HepG2 (cell line): ENCODE data around the gene RASSF7. TPM values are rescaled to one million over a fixed set of nuclear protein-coding genes. Genes with fewer than 3 reads are reported as not detected.

Source experiments
- ATAC-seq: fragments of 200-7000 bp; cut with Tn5 transposase; 3 replicates; pipeline ENCODE4 v1.9.1; 2020; ENCODE audit warnings: mild to moderate bottlenecking, moderate library complexity
- BruUV-seq: library from RNA; stranded (reverse); fragments of 400-500 nt; replicated peaks from 2 replicates; lab custom pipeline; 2021; lab: Mats Ljungman, UMichigan
- CTCF ChIA-PET: fragments of 300-600 bp; formaldehyde crosslinking; extraction: SDS; loops from one replicate; lab custom pipeline; 2021; ENCODE audit warnings: low total read pairs, inconsistent platforms, low intra/inter-chr PET ratio; lab: Yijun Ruan, JAX
- POLR2A ChIA-PET: fragments of 350-600 bp; sonication (Branson Sonifier 250); formaldehyde crosslinking; loops from one replicate; lab custom pipeline; 2020; ENCODE audit warnings: antibody characterized with exemption, inconsistent platforms; lab: Yijun Ruan, JAX
- DNase-seq: peaks from one replicate; pipeline ENCODE4 v3.0.0-alpha.2; 2015; ENCODE audit warnings: low spot score
- FAIRE-seq: peaks from 3 replicates; lab custom pipeline; 2011; peaks lifted over from hg19 to GRCh38; lab: Jason Lieb, UNC
- H2AFZ ChIP-seq: one replicate; pipeline ENCODE4 v1.6.1; 2011; ENCODE audit warnings: low read length, inconsistent platforms
- H3K27ac ChIP-seq: fragments of 300-600 bp; 3 replicates; pipeline ENCODE4 v1.8.0; 2011; ENCODE audit warnings: mixed run types, mild to moderate bottlenecking, mixed read lengths, low read length, inconsistent platforms; ENCODE audit not compliant: insufficient read depth; ENCODE audit errors: extremely low read length
- H3K27me3 ChIP-seq, 2 experiments: fragments of 200-600 bp in 1 of 2; 2 replicates in 1 of 2; 3 replicates in 1 of 2; pipeline versions ENCODE4 v1.6.0 to v1.8.0; 2011; ENCODE audit warnings: low read length in 2 of 2, mild to moderate bottlenecking in 2 of 2, moderate library complexity in 2 of 2, inconsistent platforms in 1 of 2; ENCODE audit not compliant: insufficient read depth in 2 of 2, control insufficient read depth in 1 of 2
- H3K36me3 ChIP-seq, 2 experiments: fragments of 200-600 bp in 1 of 2; replicated peaks in 1 of 2; 2 replicates in 1 of 2; 3 replicates in 1 of 2; pipeline versions ENCODE4 v1.5.1 to v1.8.0; 2011; ENCODE audit warnings: low read length in 2 of 2, inconsistent platforms in 1 of 2; ENCODE audit not compliant: insufficient read depth in 2 of 2, control insufficient read depth in 1 of 2
- H3K4me1 ChIP-seq: 2 replicates; pipeline ENCODE4 v1.5.1; 2012; ENCODE audit warnings: low read length, inconsistent platforms; ENCODE audit not compliant: insufficient read depth
- H3K4me2 ChIP-seq: 2 replicates; pipeline ENCODE4 v1.6.0; 2011; ENCODE audit warnings: low read depth, low read length, inconsistent platforms
- H3K4me3 ChIP-seq, 3 experiments: fragments of 200-600 bp in 1 of 3; sonication (generic), shearing (Covaris generic) in 1 of 3; replicated peaks in 1 of 3; 2 replicates each; pipeline ENCODE4 v1.5.1; 2011 to 2016; ENCODE audit warnings: low read length in 3 of 3, inconsistent platforms in 2 of 3, low read depth in 2 of 3, mild to moderate bottlenecking in 2 of 3, control low read depth in 1 of 3, mixed read lengths in 1 of 3; ENCODE audit not compliant: insufficient read depth in 1 of 3
- H3K79me2 ChIP-seq: one replicate; pipeline ENCODE4 v1.6.1; 2011; ENCODE audit warnings: low read length, inconsistent platforms; ENCODE audit not compliant: insufficient read depth
- H3K9ac ChIP-seq: 2 replicates; pipeline ENCODE4 v1.6.0; 2011; ENCODE audit warnings: mild to moderate bottlenecking, low read depth, low read length, inconsistent platforms; ENCODE audit not compliant: insufficient read depth
- H3K9me3 ChIP-seq: 2 replicates; pipeline ENCODE4 v1.5.1; 2012; ENCODE audit warnings: mild to moderate bottlenecking, low read length
- H4K20me1 ChIP-seq: 2 replicates; pipeline ENCODE4 v1.6.0; 2011; ENCODE audit warnings: inconsistent platforms, mild to moderate bottlenecking, low read length, moderate library complexity; ENCODE audit not compliant: insufficient read depth
- ARNT ChIP-seq: fragments of 450-650 bp; IDR thresholded peaks from 2 replicates; pipeline ENCODE4 v1.6.1; 2017
- BCL3 ChIP-seq: sonication (generic); formaldehyde crosslinking; IDR thresholded peaks from 2 replicates; pipeline ENCODE4 v1.5.1; 2020; ENCODE audit warnings: mild to moderate bottlenecking, missing genetic modification reagents, moderate library complexity
- CC2D1A ChIP-seq: sonication (generic); formaldehyde crosslinking; IDR thresholded peaks from 2 replicates; pipeline ENCODE4 v1.8.1; 2023; ENCODE audit warnings: mild to moderate bottlenecking, missing genetic modification reagents
- FLYWCH1 ChIP-seq: sonication (generic); formaldehyde crosslinking; IDR thresholded peaks from 2 replicates; pipeline ENCODE4 v1.8.1; 2023; ENCODE audit warnings: mild to moderate bottlenecking, missing genetic modification reagents
- GTF3A ChIP-seq: sonication (generic); formaldehyde crosslinking; conservative IDR thresholded peaks from 2 replicates; pipeline ENCODE4 v1.4.0; 2020; ENCODE audit warnings: mild to moderate bottlenecking, missing genetic modification reagents
- HNF4G ChIP-seq, 2 experiments: sonication (generic) in 1 of 2; formaldehyde crosslinking in 1 of 2; IDR thresholded peaks; 2 replicates each; pipeline versions ENCODE4 v1.4.0 to v1.6.1; 2011 to 2020; ENCODE audit warnings: borderline replicate concordance in 2 of 2, low read depth in 2 of 2, mild to moderate bottlenecking in 2 of 2, low read length in 1 of 2, missing genetic modification reagents in 1 of 2, moderate library complexity in 1 of 2
- NCOA5 ChIP-seq: sonication (generic); formaldehyde crosslinking; IDR thresholded peaks from 2 replicates; pipeline ENCODE4 v1.4.0; 2020; ENCODE audit warnings: missing genetic modification reagents
- SPEN ChIP-seq: sonication (generic); formaldehyde crosslinking; IDR thresholded peaks from 2 replicates; pipeline ENCODE4 v1.5.1; 2020; ENCODE audit warnings: low read depth, mild to moderate bottlenecking, missing genetic modification reagents
- XRCC5 ChIP-seq: fragments of 200-400 bp; formaldehyde crosslinking; optimal IDR thresholded peaks from 2 replicates; pipeline ENCODE3; 2017; ENCODE audit warnings: mild to moderate bottlenecking, low read length
- ZFYVE20 ChIP-seq: sonication (generic); formaldehyde crosslinking; IDR thresholded peaks from 2 replicates; pipeline ENCODE4 v1.8.0; 2023; ENCODE audit warnings: low read depth, mild to moderate bottlenecking, moderate library complexity, missing genetic modification reagents, borderline replicate concordance
- ZGPAT ChIP-seq: IDR thresholded peaks from 2 replicates; pipeline ENCODE4 v1.6.1; 2016; ENCODE audit warnings: mild to moderate bottlenecking
- ZNF18 ChIP-seq: sonication (generic); formaldehyde crosslinking; IDR thresholded peaks from 2 replicates; pipeline ENCODE4 v1.8.0; 2022; ENCODE audit warnings: mild to moderate bottlenecking, missing genetic modification reagents; ENCODE audit not compliant: insufficient replicate concordance
- ZNF263 ChIP-seq: sonication (generic); formaldehyde crosslinking; IDR thresholded peaks from 2 replicates; pipeline ENCODE4 v1.4.0; 2020; ENCODE audit warnings: missing genetic modification reagents
- ZNF326 ChIP-seq: sonication (generic); formaldehyde crosslinking; IDR thresholded peaks from 2 replicates; pipeline ENCODE4 v1.4.0; 2020; ENCODE audit warnings: missing genetic modification reagents, borderline replicate concordance
- ZNF547 ChIP-seq: sonication (generic); formaldehyde crosslinking; IDR thresholded peaks from 2 replicates; pipeline ENCODE4 v1.5.1; 2020; ENCODE audit warnings: mild to moderate bottlenecking, missing genetic modification reagents
- ZNF775 ChIP-seq: sonication (generic); formaldehyde crosslinking; IDR thresholded peaks from 2 replicates; pipeline ENCODE4 v1.4.0; 2020; ENCODE audit warnings: missing genetic modification reagents, mild to moderate bottlenecking, moderate library complexity, borderline replicate concordance
- ZNF850 ChIP-seq: sonication (generic); formaldehyde crosslinking; conservative IDR thresholded peaks from 2 replicates; pipeline ENCODE4 v1.9.0; 2021; ENCODE audit warnings: mild to moderate bottlenecking, missing genetic modification reagents
- WGBS: methylation state at CpG from one replicate; pipeline ENCODE4 v1.1.6; 2017; ENCODE audit warnings: low lambda C conversion rate; 5-methylcytosine and 5-hydroxymethylcytosine counted together
- in situ Hi-C: cut with HindIII; loops from 2 replicates; pipeline ENCODE4 v1.10.0; 2017; ENCODE audit warnings: low pct_unique_long_range_greater_than_20kb; ENCODE audit not compliant: extremely low pct_ligation_motif_present
- intact Hi-C: fragments of 100-400 bp; cut with micrococcal nuclease; formaldehyde crosslinking; loops from one replicate; pipeline ENCODE4 v1.10.0; 2022; ENCODE audit not compliant: unreplicated experiment
- polyA plus RNA-seq, 8 experiments: library from polyadenylated mRNA; depleted of rRNA in 3 of 8; stranded (reverse) in 7 of 8; unstranded in 1 of 8; fragments of >200 nt; fragmentation: Illumina TruSeq in 4 of 8; extraction: Trizol in 4 of 8; gene quantifications; 2 replicates each; pipeline versions ENCODE4 v1.2.1 to v1.2.3, GENCODE V29; 2011 to 2016; ENCODE audit warnings: low read depth in 4 of 8, missing spikeins in 1 of 8, mixed read lengths in 1 of 8; ENCODE audit not compliant: insufficient read depth in 1 of 8
- total RNA-seq, 5 experiments: library from RNA; depleted of rRNA; stranded (reverse); fragments of >200 nt; fragmentation: Illumina TruSeq; extraction: Trizol; gene quantifications; 2 replicates each; pipeline ENCODE4 v1.2.3, GENCODE V29; 2016; ENCODE audit warnings: low read depth in 1 of 5

RASSF7 gene
- total and polyA plus RNA-seq, 2 of the 13 experiments (the other 11 are each of a cell fraction or from before 2014, with no cell fraction given): 20.2 to 28.6 TPM

GRCh38 chr11:512761-513595 is 47.8 kb upstream of the RASSF7 start:
- Histone ChIP-seq H3K27me3 (no peaks in the 10 kb centered on the region), H3K36me3 (peaks cover 4 to 13% of the 10 kb centered on the region in 2 experiments; a peak in 4 of 5 replicates), H3K4me1 (peaks cover 9% of the 10 kb centered on the region), H3K4me2 (no peak overlapping the region), H3K27ac (no peak overlapping the region), H3K4me3 (no peak overlapping the region), H2AFZ (no peak overlapping the region), H4K20me1 (no peaks in the 10 kb centered on the region), H3K79me2 (no peaks in the 10 kb centered on the region), H3K9me3 (no peaks in the 10 kb centered on the region), H3K9ac (no peak overlapping the region)
- no peak for TF ChIP-seq ZNF850 (CRISPR knock-in tag)
- TF ChIP-seq BCL3 (CRISPR knock-in tag): no peak
- no peak for TF ChIP-seq ZNF326 (CRISPR knock-in tag)
- no peak for TF ChIP-seq NCOA5
- TF ChIP-seq CC2D1A (CRISPR knock-in tag): no peak
- TF ChIP-seq ARNT: no peak
- no peak for TF ChIP-seq FLYWCH1 (CRISPR knock-in tag)
- TF ChIP-seq GTF3A (CRISPR knock-in tag): no peak
- no peak for TF ChIP-seq ZFYVE20
- no peak for TF ChIP-seq HNF4G (IDR thresholded peaks at IDR 0.05; ENCODE audit: borderline replicate concordance, low read depth, low read length)
- TF ChIP-seq HNF4G (CRISPR knock-in tag; IDR thresholded peaks at IDR 0.05; ENCODE audit: borderline replicate concordance, low read depth): no peak
- no peak for TF ChIP-seq ZNF775
- TF ChIP-seq ZNF263 (CRISPR knock-in tag): no peak
- TF ChIP-seq ZNF18 (CRISPR knock-in tag): no peak
- no peak for TF ChIP-seq SPEN (CRISPR knock-in tag)
- TF ChIP-seq ZGPAT (CRISPR knock-in tag): no peak
- no peak for TF ChIP-seq ZNF547 (CRISPR knock-in tag)
- no peak for TF ChIP-seq XRCC5
- intact Hi-C loops: no loop called here
- ATAC-seq: no peak
- in situ Hi-C loops: no loop called here
- POLR2A ChIA-PET: interaction anchor here (1.0 kb wide), 1 partner anchor 73 kb away, joined by 6 read pairs; no protein-coding TSS in a partner anchor
- DNase-seq: no peak
- CTCF ChIA-PET: no interaction called here
- FAIRE-seq: no peak
- no TSS peak for BruUV-seq
- 97% methylated on average over 29 of the region's 29 CpGs for WGBS
